SU-DHL-6 (cell line): ENCODE measurements around the gene BTNL2.

Source experiments
- CTCF ChIP-seq: fragments of 200-600 bp; sonication (generic); IDR thresholded peaks from one replicate; pipeline ENCODE4 v1.5.1; 2017; ENCODE audit warnings: antibody characterized with exemption, mild to moderate bottlenecking, low read length, moderate library complexity; ENCODE audit not compliant: insufficient read depth, poor library complexity, severe bottlenecking
- EZH2phosphoT487 ChIP-seq: fragments of 200-600 bp; sonication (generic), shearing (Covaris generic); conservative IDR thresholded peaks from 2 replicates; pipeline ENCODE4 v1.6.1; 2018; ENCODE audit warnings: mild to moderate bottlenecking, antibody characterized with exemption, low read length, moderate library complexity, mixed read lengths

GRCh38 chr6:32411566-32412327 is 4.8 kb upstream of the BTNL2 start:
- TF ChIP-seq CTCF, result no peak
- TF ChIP-seq EZH2phosphoT487, result no peak
